Mesenchymal stem cell (in vitro differentiated cells and primary cell): ENCODE results near the gene LGALSL.
"Not testable (repeated sequence)": the region's sequence is repeated elsewhere in the genome, so short reads cannot be mapped to it uniquely, and the experiment has no call there.

ENCODE experiments used
- DNase-seq: peaks from one replicate; pipeline ENCODE4 v3.0.0-alpha.2; 2013
- H2AFZ ChIP-seq: one replicate; pipeline ENCODE4 v1.6.1; 2013; ENCODE audit warnings: low read depth, mild to moderate bottlenecking, control low read depth, inconsistent platforms, low read length, moderate library complexity
- H2AK5ac ChIP-seq: 2 replicates; pipeline ENCODE4 v1.6.1; 2013; ENCODE audit warnings: low read length, moderate library complexity, mild to moderate bottlenecking, inconsistent platforms; ENCODE audit not compliant: severe bottlenecking
- H2BK120ac ChIP-seq: one replicate; pipeline ENCODE4 v1.6.1; 2013; ENCODE audit warnings: low read depth, mild to moderate bottlenecking, inconsistent platforms, low read length, moderate library complexity
- H2BK12ac ChIP-seq, 2 experiments: one replicate each; pipeline ENCODE4 v1.6.1; 2013; ENCODE audit warnings: inconsistent platforms in 2 of 2, low read length in 2 of 2, mild to moderate bottlenecking in 2 of 2, moderate library complexity in 2 of 2, control low read depth in 1 of 2
- H2BK15ac ChIP-seq: one replicate; pipeline ENCODE4 v1.6.1; 2013; ENCODE audit warnings: mild to moderate bottlenecking, low read depth, inconsistent platforms; ENCODE audit not compliant: poor library complexity, severe bottlenecking
- H2BK5ac ChIP-seq: 2 replicates; pipeline ENCODE4 v1.6.1; 2013; ENCODE audit warnings: low read depth, mild to moderate bottlenecking, low read length, control low read depth, inconsistent platforms; ENCODE audit not compliant: poor library complexity, severe bottlenecking
- H3K14ac ChIP-seq, 2 experiments: one replicate each; pipeline ENCODE4 v1.6.1; 2013; ENCODE audit warnings: inconsistent platforms in 2 of 2, low read length in 2 of 2, control low read depth in 1 of 2, mild to moderate bottlenecking in 1 of 2, moderate library complexity in 1 of 2
- H3K18ac ChIP-seq, 2 experiments: one replicate each; pipeline ENCODE4 v1.6.1; 2013; ENCODE audit warnings: inconsistent platforms in 2 of 2, low read length in 2 of 2, control low read depth in 1 of 2, low read depth in 1 of 2, mild to moderate bottlenecking in 1 of 2
- H3K23ac ChIP-seq, 2 experiments: one replicate each; pipeline ENCODE4 v1.6.1; 2013; ENCODE audit warnings: inconsistent platforms in 2 of 2, low read length in 2 of 2, mild to moderate bottlenecking in 2 of 2, moderate library complexity in 2 of 2, control low read depth in 1 of 2
- H3K27ac ChIP-seq: 2 replicates; pipeline ENCODE4 v1.5.1; 2013; ENCODE audit warnings: mild to moderate bottlenecking, moderate library complexity, low read length, control low read depth, inconsistent platforms; ENCODE audit not compliant: poor library complexity, severe bottlenecking
- H3K27me3 ChIP-seq, 2 experiments: 2 replicates each; pipeline versions ENCODE4 v1.6.1 to v1.7.0; 2013; ENCODE audit warnings: low read length in 2 of 2, mild to moderate bottlenecking in 2 of 2, moderate library complexity in 2 of 2, control low read depth in 1 of 2, inconsistent platforms in 1 of 2; ENCODE audit not compliant: control insufficient read depth in 1 of 2, insufficient read depth in 1 of 2
- H3K36me3 ChIP-seq, 2 experiments: 2 replicates each; pipeline versions ENCODE4 v1.6.1 to v1.7.0; 2013; ENCODE audit warnings: low read length in 2 of 2, control low read depth in 1 of 2, inconsistent platforms in 1 of 2, low read depth in 1 of 2, mild to moderate bottlenecking in 1 of 2; ENCODE audit not compliant: insufficient read depth in 2 of 2, control insufficient read depth in 1 of 2
- H3K4ac ChIP-seq, 2 experiments: one replicate each; pipeline ENCODE4 v1.6.1; 2013; ENCODE audit warnings: inconsistent platforms in 2 of 2, low read length in 2 of 2, mild to moderate bottlenecking in 2 of 2, moderate library complexity in 2 of 2, control low read depth in 1 of 2, low read depth in 1 of 2
- H3K4me1 ChIP-seq: 2 replicates; pipeline ENCODE4 v1.6.1; 2013; ENCODE audit warnings: low read depth, low read length, control low read depth; ENCODE audit not compliant: control insufficient read depth, insufficient read depth
- H3K4me2 ChIP-seq: 2 replicates; pipeline ENCODE4 v1.6.1; 2013; ENCODE audit warnings: low read length, mild to moderate bottlenecking, inconsistent platforms; ENCODE audit not compliant: poor library complexity, severe bottlenecking
- H3K4me3 ChIP-seq, 2 experiments: 2 replicates each; pipeline versions ENCODE4 v1.5.1 to v1.7.0; 2013; ENCODE audit warnings: low read length in 2 of 2, mild to moderate bottlenecking in 2 of 2, control low read depth in 1 of 2, low read depth in 1 of 2; ENCODE audit not compliant: insufficient read depth in 1 of 2
- H3K79me1 ChIP-seq: replicated peaks from 2 replicates; pipeline ENCODE4 v1.6.1; 2013; ENCODE audit warnings: mild to moderate bottlenecking, control low read depth, low read length, inconsistent platforms; ENCODE audit not compliant: poor library complexity, severe bottlenecking
- H3K9ac ChIP-seq: 2 replicates; pipeline ENCODE4 v1.7.0; 2013; ENCODE audit warnings: mild to moderate bottlenecking, low read length, moderate library complexity
- H3K9me3 ChIP-seq: 2 replicates; pipeline ENCODE4 v1.7.0; 2013; ENCODE audit warnings: mild to moderate bottlenecking, low read length; ENCODE audit not compliant: control insufficient read depth
- H4K8ac ChIP-seq: one replicate; pipeline ENCODE4 v1.6.1; 2013; ENCODE audit warnings: inconsistent platforms, mild to moderate bottlenecking, low read length, moderate library complexity
- H4K91ac ChIP-seq: one replicate; pipeline ENCODE4 v1.6.1; 2013; ENCODE audit warnings: mild to moderate bottlenecking, low read length, inconsistent platforms
- WGBS: methylation state at CpG from one replicate; pipeline ENCODE4 v1.1.7; 2013; ENCODE audit warnings: mixed read lengths; 5-methylcytosine and 5-hydroxymethylcytosine counted together

The LGALSL gene

GRCh38 chr2:64442277-64442676 is 11.7 kb upstream of the LGALSL start:
- Histone ChIP-seq H3K9me3 (no peaks in the 10 kb centered on the region), H3K9ac (no peak overlapping the region), H3K4me1 (no peaks in the 10 kb centered on the region), H3K27ac (no peak overlapping the region), H2AK5ac (no peak overlapping the region), H3K18ac (no peak overlapping the region), H3K36me3 (no peaks in the 10 kb centered on the region), H2BK5ac (no peak overlapping the region), H2BK15ac (no peak overlapping the region), H3K14ac (no peak overlapping the region), H4K91ac (no peak overlapping the region), H3K4me3 (no peak overlapping the region), H3K4me2 (no peak overlapping the region), H3K4ac (no peak overlapping the region), H2AFZ (no peak overlapping the region), H3K79me1 (no peaks in the 10 kb centered on the region), H3K27me3 (peaks cover 14 to 44% of the 10 kb centered on the region in 2 experiments), H2BK12ac (no peak overlapping the region), H2BK120ac (no peak overlapping the region), H4K8ac (no peak overlapping the region), H3K23ac (no peak overlapping the region)
- WGBS: 89% methylated on average over 4 of the region's 4 CpGs
- DNase-seq: no peak

DNA sequence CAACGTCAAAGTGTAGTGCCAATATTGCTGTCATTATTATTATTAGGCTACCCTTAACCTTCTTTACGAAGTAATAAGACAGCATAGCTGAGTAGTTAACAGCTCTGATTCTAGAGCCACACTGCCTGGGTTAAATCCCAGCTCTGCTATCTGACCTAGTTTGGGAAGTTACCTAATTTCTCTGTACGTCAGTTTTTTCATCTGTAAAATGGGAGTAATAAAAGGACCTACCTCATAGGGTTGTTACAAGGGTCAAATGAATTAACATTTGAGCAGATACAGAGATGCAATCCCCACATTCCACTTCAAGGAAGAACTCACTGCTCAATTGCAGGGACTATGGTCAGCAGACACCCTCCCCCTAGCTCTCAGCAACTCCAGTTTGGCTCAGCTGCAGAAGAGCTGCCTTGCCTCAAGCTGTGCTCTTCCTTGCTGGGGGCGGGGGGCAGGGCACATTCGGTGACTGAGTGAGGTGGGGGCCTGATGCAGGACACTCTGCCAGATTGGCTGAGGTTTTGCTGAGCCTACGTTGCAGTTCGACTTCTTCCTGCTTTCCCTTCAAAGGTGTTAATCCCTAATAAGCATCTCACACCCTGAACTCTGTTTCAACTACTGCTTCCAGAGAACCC is 11.0 kb upstream of the LGALSL start:
- Histone ChIP-seq H3K23ac (no peak overlapping the region), H3K4me2 (no peak overlapping the region), H3K79me1 (no peaks in the 10 kb centered on the region)

DNA sequence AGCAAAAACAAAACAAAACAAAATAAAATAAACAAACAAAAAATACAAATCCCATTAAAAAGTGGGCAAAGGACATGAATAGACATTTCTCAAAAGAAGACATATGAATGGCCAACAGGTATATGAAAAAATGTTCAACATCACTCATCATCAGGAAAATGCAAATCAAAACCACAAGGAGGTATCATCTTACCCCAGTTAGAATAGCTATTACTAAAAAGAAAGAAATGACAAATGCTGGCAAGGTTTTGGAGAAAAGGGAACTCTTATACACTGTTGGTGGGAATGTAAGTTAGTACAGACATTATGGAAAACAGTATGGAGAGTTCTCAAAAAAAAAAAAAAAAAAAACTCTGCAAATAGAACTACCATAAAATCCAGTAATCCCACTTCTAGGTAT is 8.0 kb upstream of the LGALSL start:
- H3K79me1 ChIP-seq, H3K4ac ChIP-seq, H3K4me2 ChIP-seq, H2BK120ac ChIP-seq, H2BK12ac ChIP-seq, H3K14ac ChIP-seq, H3K18ac ChIP-seq, H2BK5ac ChIP-seq, DNase-seq, H3K4me3 ChIP-seq, H3K23ac ChIP-seq, H2AK5ac ChIP-seq, H3K9ac ChIP-seq, H3K9me3 ChIP-seq, H2BK15ac ChIP-seq, H2AFZ ChIP-seq, H4K91ac ChIP-seq, H4K8ac ChIP-seq, H3K36me3 ChIP-seq, H3K4me1 ChIP-seq, H3K27ac ChIP-seq: not testable (repeated sequence)
- peaks cover 6 to 25% of the 10 kb centered on the region in 2 experiments for H3K27me3 ChIP-seq

More for the DNA sequence above, 11.0 kb upstream of the LGALSL start:
- Histone ChIP-seq H3K9me3 (no peaks in the 10 kb centered on the region), H3K4me1 (no peaks in the 10 kb centered on the region), H2BK15ac (no peak overlapping the region), H3K4me3 (no peak overlapping the region), H3K14ac (no peak overlapping the region), H2BK5ac (no peak overlapping the region), H3K36me3 (no peaks in the 10 kb centered on the region), H2AFZ (no peak overlapping the region), H4K8ac (no peak overlapping the region), H2BK12ac (no peak overlapping the region), H2AK5ac (no peak overlapping the region), H4K91ac (no peak overlapping the region), H3K9ac (no peak overlapping the region), H3K4ac (no peak overlapping the region), H2BK120ac (no peak overlapping the region), H3K27me3 (peaks cover 14 to 43% of the 10 kb centered on the region in 2 experiments), H3K27ac (no peak overlapping the region), H3K18ac (peak overlapping the region in 1 of 2 experiments; percentile 18)
- 38% methylated on average over 6 of the region's 7 CpGs for WGBS
- DNase-seq: no peak

DNA sequence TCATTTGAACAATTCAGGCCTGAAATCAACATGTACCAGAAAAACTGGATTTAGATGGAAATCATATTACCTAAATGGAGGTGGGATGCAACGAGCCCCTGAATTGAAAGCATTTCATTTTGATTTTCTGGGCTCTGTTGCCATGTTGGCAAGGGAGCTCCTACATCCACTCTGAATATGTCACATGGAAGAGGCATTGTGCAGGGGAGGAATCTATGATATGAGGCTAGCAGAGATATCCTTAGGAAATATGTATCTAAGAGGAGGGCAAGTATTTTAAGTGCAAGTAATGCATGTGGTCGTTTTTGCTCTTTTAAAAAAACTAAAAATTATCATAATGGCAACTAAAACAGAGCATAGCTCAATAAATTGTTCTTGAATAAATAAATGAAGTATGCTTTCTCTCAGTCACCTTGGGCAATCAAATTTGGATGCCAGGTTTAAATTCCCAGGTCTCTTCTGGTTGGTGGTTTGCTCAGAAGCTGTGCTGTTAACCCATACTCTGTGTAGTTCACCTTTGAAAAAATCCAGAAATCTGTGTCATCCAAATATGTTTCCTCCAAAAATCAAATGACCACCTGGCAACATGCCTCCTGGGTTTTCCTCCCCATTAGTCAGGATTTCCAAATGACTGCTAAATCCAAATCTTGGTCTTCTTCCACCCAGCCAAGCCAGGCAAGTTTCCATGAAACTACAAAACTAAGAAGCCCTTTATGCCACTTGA is 6.5 kb upstream of the LGALSL start:
- H3K9me3 ChIP-seq: no peaks in the 10 kb centered on the region
- no peak overlapping the region for H2BK12ac ChIP-seq
- no peak overlapping the region for H2AFZ ChIP-seq
- H3K27me3 ChIP-seq: peaks cover 6 to 21% of the 10 kb centered on the region in 2 experiments
- H2BK120ac ChIP-seq: no peak overlapping the region
- H3K18ac ChIP-seq: no peak overlapping the region
- H3K4me2 ChIP-seq: no peak overlapping the region
- DNase-seq: no peak
- H4K8ac ChIP-seq: no peak overlapping the region
- H3K4me3 ChIP-seq: no peak overlapping the region
- H3K36me3 ChIP-seq: no peaks in the 10 kb centered on the region
- H3K4me1 ChIP-seq: no peaks in the 10 kb centered on the region
- no peaks in the 10 kb centered on the region for H3K79me1 ChIP-seq
- no peak overlapping the region for H3K23ac ChIP-seq
- H2AK5ac ChIP-seq: no peak overlapping the region
- WGBS: 78% methylated on average over 1 of the region's 2 CpGs
- no peak overlapping the region for H4K91ac ChIP-seq
- H3K9ac ChIP-seq: no peak overlapping the region
- no peak overlapping the region for H2BK5ac ChIP-seq
- no peak overlapping the region for H3K14ac ChIP-seq
- H3K4ac ChIP-seq: no peak overlapping the region
- H2BK15ac ChIP-seq: no peak overlapping the region
- no peak overlapping the region for H3K27ac ChIP-seq
